Lung (tissue), 12 donors: ENCODE data around the gene PDE4B. TPM values are rescaled to one million over a fixed set of nuclear protein-coding genes. Genes with fewer than 3 reads are reported as not detected.

Experiments used
- ATAC-seq: fragments of 200-7000 bp; cut with Tn5 transposase; one replicate; pipeline ENCODE4 v1.9.1; 2020; ENCODE audit warnings: moderate number of reproducible peaks; ENCODE audit not compliant: insufficient read depth, low FRiP score
- DNase-seq, 3 donors: peaks; one replicate each; pipeline ENCODE4 v3.0.0-alpha.2; 2013 to 2017
- H3K27ac ChIP-seq, 2 donors: one replicate each; pipeline ENCODE4 v1.5.1; 2013; ENCODE audit warnings: mild to moderate bottlenecking in 2 of 2, moderate library complexity in 2 of 2, control low read depth in 1 of 2, inconsistent platforms in 1 of 2, low read depth in 1 of 2, low read length in 1 of 2
- H3K27me3 ChIP-seq, 3 donors: one replicate each; pipeline ENCODE4 v1.5.1; 2013; ENCODE audit warnings: low read length in 2 of 3; ENCODE audit not compliant: control insufficient read depth in 3 of 3, insufficient read depth in 3 of 3
- H3K36me3 ChIP-seq, 4 donors: one replicate each; pipeline ENCODE4 v1.5.1; 2013; ENCODE audit warnings: low read length in 4 of 4, mild to moderate bottlenecking in 1 of 4, moderate library complexity in 1 of 4; ENCODE audit not compliant: control insufficient read depth in 4 of 4, insufficient read depth in 4 of 4
- H3K4me1 ChIP-seq, 5 donors: one replicate each; pipeline ENCODE4 v1.5.1; 2013; ENCODE audit warnings: low read length in 5 of 5, mild to moderate bottlenecking in 2 of 5, moderate library complexity in 1 of 5; ENCODE audit not compliant: control insufficient read depth in 5 of 5, insufficient read depth in 5 of 5
- H3K4me3 ChIP-seq: one replicate; pipeline ENCODE4 v1.5.1; 2013; ENCODE audit warnings: mild to moderate bottlenecking, control low read depth, moderate library complexity
- H3K9ac ChIP-seq, 2 donors: one replicate each; pipeline ENCODE4 v1.5.1; 2013; ENCODE audit warnings: low read length in 2 of 2, control low read depth in 1 of 2; ENCODE audit not compliant: insufficient read depth in 1 of 2
- H3K9me3 ChIP-seq, 4 donors: one replicate each; pipeline ENCODE4 v1.5.1; 2013; ENCODE audit warnings: low read length in 3 of 4, mild to moderate bottlenecking in 1 of 4, moderate library complexity in 1 of 4; ENCODE audit not compliant: control insufficient read depth in 4 of 4, insufficient read depth in 3 of 4
- WGBS, 2 donors: extraction: QIAGEN DNeasy Blood & Tissue Kit; methylation state at CpG; one replicate each; pipeline ENCODE4 v1.1.7; 2013; 5-methylcytosine and 5-hydroxymethylcytosine counted together
- polyA plus RNA-seq, 2 donors: library from polyadenylated mRNA; stranded (reverse); fragments of 200-250 nt; gene quantifications; one replicate each; pipeline ENCODE4 v1.2.1, GENCODE V29; 2013
- total RNA-seq, 2 donors: library from RNA; depleted of rRNA in 1 of 2; stranded (reverse); fragments of >200 nt in 1 of 2; gene quantifications; one replicate each; pipeline ENCODE4 v1.2.1, GENCODE V29; 2014 to 2021
- TF ChIP-seq, protein P1 (sequence below): IDR thresholded peaks from 2 replicates; pipeline ENCODE4 v1.5.1; 2012; ENCODE audit warnings: mild to moderate bottlenecking; ENCODE audit errors: control extremely low read depth, extremely low read depth
- donor health status: control.
- donor health status: control.
- donor health status: Bipolar disorder and iron deficiency.
- donor health status: healthy.
- donor health status: DM: yes; HTN: yes; CAD: no.

The PDE4B gene
- total and polyA plus RNA-seq, 4 donors, result 4.0 to 96.2 (median 20.2) TPM

DNA sequence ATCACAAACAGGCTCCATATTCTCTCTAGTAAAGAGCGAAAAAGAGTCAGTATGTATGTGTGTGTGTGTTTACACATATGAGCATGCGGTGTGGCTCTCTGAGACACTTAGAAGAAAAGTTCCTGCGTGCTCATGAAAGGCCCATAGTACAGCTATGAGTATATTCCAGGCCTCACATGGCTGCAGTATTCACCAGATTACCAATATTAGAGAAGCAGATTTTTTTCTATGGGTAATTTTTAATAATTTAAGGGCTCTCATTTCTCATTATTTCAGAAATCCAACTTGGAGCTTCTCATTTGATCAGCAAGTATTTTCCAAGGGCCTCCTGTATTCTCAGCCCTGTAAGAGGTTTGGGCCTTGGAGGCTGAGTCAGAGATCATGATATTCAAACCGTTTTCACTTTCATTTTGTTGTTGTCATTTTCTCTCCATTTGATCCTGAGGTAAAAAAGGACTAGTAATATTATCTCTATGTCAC is 508.3 kb downstream of the PDE4B start:
- TF ChIP-seq, protein P1, sequence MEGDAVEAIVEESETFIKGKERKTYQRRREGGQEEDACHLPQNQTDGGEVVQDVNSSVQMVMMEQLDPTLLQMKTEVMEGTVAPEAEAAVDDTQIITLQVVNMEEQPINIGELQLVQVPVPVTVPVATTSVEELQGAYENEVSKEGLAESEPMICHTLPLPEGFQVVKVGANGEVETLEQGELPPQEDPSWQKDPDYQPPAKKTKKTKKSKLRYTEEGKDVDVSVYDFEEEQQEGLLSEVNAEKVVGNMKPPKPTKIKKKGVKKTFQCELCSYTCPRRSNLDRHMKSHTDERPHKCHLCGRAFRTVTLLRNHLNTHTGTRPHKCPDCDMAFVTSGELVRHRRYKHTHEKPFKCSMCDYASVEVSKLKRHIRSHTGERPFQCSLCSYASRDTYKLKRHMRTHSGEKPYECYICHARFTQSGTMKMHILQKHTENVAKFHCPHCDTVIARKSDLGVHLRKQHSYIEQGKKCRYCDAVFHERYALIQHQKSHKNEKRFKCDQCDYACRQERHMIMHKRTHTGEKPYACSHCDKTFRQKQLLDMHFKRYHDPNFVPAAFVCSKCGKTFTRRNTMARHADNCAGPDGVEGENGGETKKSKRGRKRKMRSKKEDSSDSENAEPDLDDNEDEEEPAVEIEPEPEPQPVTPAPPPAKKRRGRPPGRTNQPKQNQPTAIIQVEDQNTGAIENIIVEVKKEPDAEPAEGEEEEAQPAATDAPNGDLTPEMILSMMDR, result no peak
- no peak overlapping the region for H3K9ac ChIP-seq
- no peak overlapping the region for H3K4me3 ChIP-seq
- ATAC-seq (peak; percentile 65), DNase-seq (peak in 1 of 3 donors; percentile 78)
- no peaks in the 10 kb centered on the region for H3K36me3 ChIP-seq
- WGBS, 2 donors, result 25 to 30% methylated on average over 4 of the region's 4 CpGs
- no peaks in the 10 kb centered on the region for H3K9me3 ChIP-seq
- peak overlapping the region; percentile 29 to 83 for H3K27ac ChIP-seq
- H3K4me1 ChIP-seq, result peaks cover 0 to 23% (median 13%) of the 10 kb centered on the region in 5 donors
- H3K27me3 ChIP-seq, result no peaks in the 10 kb centered on the region

DNA sequence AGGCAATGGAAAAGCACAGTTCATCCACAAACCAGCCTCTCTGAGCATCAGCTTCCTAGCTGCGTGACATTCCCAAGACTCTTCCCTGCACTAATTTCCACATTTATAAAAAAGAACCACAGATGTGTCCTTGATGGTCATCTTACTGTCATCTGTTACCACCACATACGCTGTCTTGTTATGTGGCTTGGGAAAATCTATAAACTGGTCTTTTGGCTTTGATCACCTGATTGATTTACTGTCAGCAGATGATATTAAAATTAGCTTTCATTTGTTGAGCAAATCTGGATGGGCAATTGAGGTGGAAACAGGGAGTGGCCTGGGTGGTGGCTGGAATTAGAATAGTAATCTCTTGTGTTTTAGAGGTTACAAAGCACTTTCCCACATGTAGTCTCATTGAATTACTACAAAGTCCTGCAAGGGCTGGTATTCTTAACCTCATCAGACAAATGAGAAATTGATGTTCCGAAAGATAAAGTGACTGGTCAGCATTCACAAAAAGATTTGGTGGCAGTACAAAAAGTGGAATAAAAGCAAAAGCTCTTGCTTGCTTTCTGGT is 509.6 kb downstream of the PDE4B start:
- TF ChIP-seq, protein P1, result no peak
- no peaks in the 10 kb centered on the region for H3K36me3 ChIP-seq
- H3K9ac ChIP-seq, result no peak overlapping the region
- H3K4me1 ChIP-seq, result peaks cover 0 to 15% (median 13%) of the 10 kb centered on the region in 5 donors
- H3K27me3 ChIP-seq, result no peaks in the 10 kb centered on the region
- H3K4me3 ChIP-seq, result no peak overlapping the region
- WGBS, 2 donors, result 97 to 99% methylated on average over 3 of the region's 3 CpGs
- no peaks in the 10 kb centered on the region for H3K9me3 ChIP-seq
- DNase-seq (no peak), ATAC-seq (no peak)
- no peak overlapping the region for H3K27ac ChIP-seq

DNA sequence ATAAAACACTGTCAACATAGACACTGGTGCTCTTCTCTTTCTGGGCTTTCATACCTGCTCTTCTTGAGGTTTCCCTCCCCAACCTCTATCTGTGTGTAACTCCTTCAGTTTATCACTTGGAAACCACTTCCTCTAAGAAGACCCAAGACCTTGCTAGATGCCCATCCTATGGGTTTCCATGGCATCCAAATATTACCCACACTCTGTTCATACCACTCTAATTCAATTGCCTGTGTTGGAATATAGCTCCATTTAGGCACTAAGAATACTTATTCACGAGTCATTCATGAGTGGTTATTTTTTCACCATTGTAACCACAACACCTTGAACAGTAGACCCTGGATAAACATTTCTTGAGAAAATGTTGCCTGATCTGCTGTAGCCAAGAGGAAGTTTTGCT is 510.1 kb downstream of the PDE4B start:
- peaks cover 0 to 15% (median 13%) of the 10 kb centered on the region in 5 donors for H3K4me1 ChIP-seq
- no peak overlapping the region for H3K27ac ChIP-seq
- ATAC-seq (no peak), DNase-seq (no peak)
- no peak overlapping the region for H3K4me3 ChIP-seq
- WGBS, 2 donors, result 21 to 52% methylated on average over 1 of the region's 1 CpG
- no peaks in the 10 kb centered on the region for H3K36me3 ChIP-seq
- no peaks in the 10 kb centered on the region for H3K9me3 ChIP-seq
- TF ChIP-seq, protein P1, result no peak
- H3K27me3 ChIP-seq, result no peaks in the 10 kb centered on the region
- no peak overlapping the region for H3K9ac ChIP-seq

DNA sequence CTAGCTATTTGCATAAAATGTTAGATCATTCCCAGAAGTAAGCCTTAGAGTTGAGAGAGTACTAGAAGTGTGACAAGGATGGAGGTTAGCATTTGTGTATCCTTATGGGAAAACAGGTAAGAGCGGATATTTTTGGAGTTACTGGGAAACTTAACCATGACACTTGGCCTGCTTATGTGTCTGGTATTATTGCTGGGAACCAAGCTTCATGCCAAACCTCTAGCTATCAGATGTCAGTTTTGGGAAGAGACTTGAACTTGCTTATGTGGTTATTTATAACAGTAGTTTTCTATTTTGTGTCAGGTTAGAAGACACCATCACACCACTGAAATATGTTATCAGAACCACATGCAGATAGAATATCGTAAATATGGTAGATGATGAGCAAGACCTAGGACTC is 511.0 kb downstream of the PDE4B start:
- no peak overlapping the region for H3K27ac ChIP-seq
- H3K9ac ChIP-seq, result no peak overlapping the region
- TF ChIP-seq, protein P1, result no peak
- ATAC-seq, result no peak
- no peaks in the 10 kb centered on the region for H3K9me3 ChIP-seq
- H3K4me3 ChIP-seq, result no peak overlapping the region
- peaks cover 0 to 16% (median 13%) of the 10 kb centered on the region in 5 donors for H3K4me1 ChIP-seq
- 96 to 99% methylated on average over 2 of the region's 2 CpGs for WGBS, 2 donors
- no peaks in the 10 kb centered on the region for H3K36me3 ChIP-seq
- no peaks in the 10 kb centered on the region for H3K27me3 ChIP-seq
- DNase-seq, result no peak
